ENCODE measurements around the gene ADM2. TPM values are rescaled to one million over a fixed set of nuclear protein-coding genes. Genes with fewer than 3 reads are reported as not detected.

The ADM2 gene
- total and polyA plus RNA-seq, 2 of the 13 experiments (the other 11 are each of a cell fraction or from before 2014, with no cell fraction given), result 1.2 to 3.0 TPM

DNA sequence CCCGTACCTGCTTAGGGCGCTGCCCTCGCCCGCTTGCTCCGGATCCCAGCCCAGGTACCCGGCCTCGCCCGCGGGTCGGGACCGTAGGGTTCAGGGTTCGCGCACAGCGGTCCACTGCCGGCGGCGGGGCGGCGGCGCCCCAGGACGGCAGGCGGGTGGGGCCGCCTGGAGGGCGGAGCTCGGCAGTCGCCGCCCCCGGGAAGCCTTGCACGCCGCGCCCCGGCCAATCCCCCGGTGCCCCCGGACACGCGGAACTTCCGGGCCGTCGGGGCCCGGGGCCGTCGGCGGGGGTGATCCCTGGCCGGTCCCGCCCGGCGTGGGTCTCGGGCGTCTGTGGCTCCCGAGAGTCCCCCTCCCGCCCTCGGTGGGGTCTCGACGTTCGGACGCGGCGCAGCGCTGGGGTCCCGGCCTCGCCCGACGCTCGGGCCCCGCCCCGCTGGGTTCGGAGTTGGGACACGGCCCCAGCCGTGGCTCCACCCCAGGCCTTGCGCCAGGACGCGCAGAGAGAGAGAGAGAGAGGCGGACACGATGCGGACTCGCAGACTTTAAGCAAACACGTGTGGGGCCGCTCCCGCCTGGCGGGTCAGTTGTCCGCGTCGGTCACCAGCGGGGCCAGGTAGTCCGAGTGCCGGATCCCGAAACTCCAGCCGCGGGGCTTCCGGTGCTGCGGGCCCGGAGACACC is 48.7 kb downstream of the ADM2 start, which contains the start of gene TYMP (continued):
- TF ChIP-seq BRF2 (CRISPR knock-in tag; IDR thresholded peaks at IDR 0.05) (no peak; the same call in 1 of the 2 replicates), DZIP1 (CRISPR knock-in tag; IDR thresholded peaks at IDR 0.05) (0 out of 2 replicates have a peak, but pooled peaks have one; percentile 30), ZNF296 (CRISPR knock-in tag; conservative IDR thresholded peaks at IDR 0.05) (peak; percentile 47; the same call in 1 of the 2 replicates), FOXP4 (CRISPR knock-in tag; IDR thresholded peaks at IDR 0.05) (0 out of 2 replicates have a peak, but pooled peaks have one; percentile 39), ZNF782 (CRISPR knock-in tag; IDR thresholded peaks at IDR 0.05; ENCODE audit: borderline replicate concordance) (peak; percentile 92), ZNF569 (CRISPR knock-in tag; IDR thresholded peaks at IDR 0.05; ENCODE audit: borderline replicate concordance) (no peak), ZFP36L2 (CRISPR knock-in tag; IDR thresholded peaks at IDR 0.05) (no peak), ZNF235 (CRISPR knock-in tag; IDR thresholded peaks at IDR 0.05; ENCODE audit: borderline replicate concordance) (no peak; the same call in 1 of the 2 replicates)
- TF ChIP-seq, protein P1, sequence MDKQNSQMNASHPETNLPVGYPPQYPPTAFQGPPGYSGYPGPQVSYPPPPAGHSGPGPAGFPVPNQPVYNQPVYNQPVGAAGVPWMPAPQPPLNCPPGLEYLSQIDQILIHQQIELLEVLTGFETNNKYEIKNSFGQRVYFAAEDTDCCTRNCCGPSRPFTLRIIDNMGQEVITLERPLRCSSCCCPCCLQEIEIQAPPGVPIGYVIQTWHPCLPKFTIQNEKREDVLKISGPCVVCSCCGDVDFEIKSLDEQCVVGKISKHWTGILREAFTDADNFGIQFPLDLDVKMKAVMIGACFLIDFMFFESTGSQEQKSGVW (CRISPR knock-in tag; IDR thresholded peaks at IDR 0.05; ENCODE audit: borderline replicate concordance), result no peak
- TF ChIP-seq, protein P2, sequence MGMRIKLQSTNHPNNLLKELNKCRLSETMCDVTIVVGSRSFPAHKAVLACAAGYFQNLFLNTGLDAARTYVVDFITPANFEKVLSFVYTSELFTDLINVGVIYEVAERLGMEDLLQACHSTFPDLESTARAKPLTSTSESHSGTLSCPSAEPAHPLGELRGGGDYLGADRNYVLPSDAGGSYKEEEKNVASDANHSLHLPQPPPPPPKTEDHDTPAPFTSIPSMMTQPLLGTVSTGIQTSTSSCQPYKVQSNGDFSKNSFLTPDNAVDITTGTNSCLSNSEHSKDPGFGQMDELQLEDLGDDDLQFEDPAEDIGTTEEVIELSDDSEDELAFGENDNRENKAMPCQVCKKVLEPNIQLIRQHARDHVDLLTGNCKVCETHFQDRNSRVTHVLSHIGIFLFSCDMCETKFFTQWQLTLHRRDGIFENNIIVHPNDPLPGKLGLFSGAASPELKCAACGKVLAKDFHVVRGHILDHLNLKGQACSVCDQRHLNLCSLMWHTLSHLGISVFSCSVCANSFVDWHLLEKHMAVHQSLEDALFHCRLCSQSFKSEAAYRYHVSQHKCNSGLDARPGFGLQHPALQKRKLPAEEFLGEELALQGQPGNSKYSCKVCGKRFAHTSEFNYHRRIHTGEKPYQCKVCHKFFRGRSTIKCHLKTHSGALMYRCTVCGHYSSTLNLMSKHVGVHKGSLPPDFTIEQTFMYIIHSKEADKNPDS (CRISPR knock-in tag; IDR thresholded peaks at IDR 0.05), result no peak; the same call in 1 of the 2 replicates

All from HepG2 (cell line).